Calu3 (cell line): ENCODE data around the gene USP43. TPM values are rescaled to one million over a fixed set of nuclear protein-coding genes. Genes with fewer than 3 reads are reported as not detected.

Experiments used
- BruUV-seq: library from RNA; stranded (reverse); fragments of 400-500 nt; replicated peaks from 2 replicates; lab custom pipeline; 2021; lab: Mats Ljungman, UMichigan
- CTCF ChIA-PET: fragments of 300-600 bp; sonication (Branson Sonifier 250); formaldehyde crosslinking; loops from one replicate; lab custom pipeline; 2022; ENCODE audit warnings: antibody characterized with exemption; lab: Charles Lee
- DNase-seq: peaks from one replicate; pipeline ENCODE4 v3.0.0; 2022
- H3K27ac Mint-ChIP-seq: one replicate; pipeline ENCODE4 v1.8.0; 2022; ENCODE audit warnings: mixed read lengths; ENCODE audit not compliant: unreplicated experiment
- H3K27me3 Mint-ChIP-seq: one replicate; pipeline ENCODE4 v1.8.0; 2022; ENCODE audit warnings: mixed read lengths; ENCODE audit not compliant: unreplicated experiment
- H3K36me3 Mint-ChIP-seq: one replicate; pipeline ENCODE4 v1.8.0; 2022; ENCODE audit warnings: mild to moderate bottlenecking, moderate library complexity, mixed read lengths; ENCODE audit not compliant: insufficient read depth, unreplicated experiment
- H3K4me1 Mint-ChIP-seq: one replicate; pipeline ENCODE4 v1.8.0; 2022; ENCODE audit warnings: mild to moderate bottlenecking, low read depth, mixed read lengths; ENCODE audit not compliant: unreplicated experiment
- H3K4me3 Mint-ChIP-seq: one replicate; pipeline ENCODE4 v1.8.0; 2022; ENCODE audit warnings: mild to moderate bottlenecking, low read depth, moderate library complexity, mixed read lengths; ENCODE audit not compliant: unreplicated experiment
- H3K9me3 Mint-ChIP-seq: one replicate; pipeline ENCODE4 v1.8.0; 2022; ENCODE audit warnings: low read depth, mixed read lengths; ENCODE audit not compliant: unreplicated experiment
- intact Hi-C: fragments of 100-400 bp; cut with micrococcal nuclease; formaldehyde crosslinking; loops from one replicate; pipeline ENCODE4 v1.10.0; 2022; ENCODE audit not compliant: unreplicated experiment
- total RNA-seq: library from RNA; stranded (reverse); gene quantifications from 2 replicates; pipeline ENCODE4 v1.2.3, GENCODE V29; 2022
- TF ChIP-seq, protein P1 (sequence below): fragments of 200-600 bp; IDR thresholded peaks from one replicate; pipeline ENCODE4 v1.8.0; 2022; ENCODE audit warnings: antibody characterized with exemption; ENCODE audit not compliant: unreplicated experiment

USP43 gene
- total RNA-seq, 1 experiment from 2014 or later: 6.7 TPM

DNA sequence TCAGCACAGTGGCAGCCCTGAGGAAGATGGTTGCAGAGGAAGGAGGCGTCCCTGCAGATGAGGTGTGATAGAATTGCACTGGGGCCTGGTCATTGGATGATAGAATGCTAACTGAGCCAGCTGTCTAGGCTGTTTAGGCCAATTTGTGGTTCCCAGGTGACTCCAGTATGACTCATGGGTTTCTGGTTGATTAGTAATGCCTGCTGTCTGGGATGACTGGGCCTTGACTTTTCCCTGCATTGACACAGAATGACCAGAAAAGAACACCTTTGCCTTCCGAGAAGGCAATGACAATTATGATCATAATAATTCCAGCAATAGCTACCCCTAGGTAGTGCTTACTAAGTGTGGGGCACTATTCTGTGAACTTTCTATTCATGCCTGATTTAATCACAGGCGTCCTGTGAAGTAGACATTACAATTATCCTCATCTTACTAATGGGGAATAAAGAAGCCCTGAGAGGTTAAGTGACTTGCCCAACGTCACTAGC lies 31.5 kb downstream of the USP43 start:
- peaks cover 24% of the 10 kb centered on the region for H3K4me1 Mint-ChIP-seq
- H3K36me3 Mint-ChIP-seq: peaks cover 7% of the 10 kb centered on the region
- no peaks in the 10 kb centered on the region for H3K9me3 Mint-ChIP-seq
- peak; percentile 62 for DNase-seq
- TF ChIP-seq, protein P1, sequence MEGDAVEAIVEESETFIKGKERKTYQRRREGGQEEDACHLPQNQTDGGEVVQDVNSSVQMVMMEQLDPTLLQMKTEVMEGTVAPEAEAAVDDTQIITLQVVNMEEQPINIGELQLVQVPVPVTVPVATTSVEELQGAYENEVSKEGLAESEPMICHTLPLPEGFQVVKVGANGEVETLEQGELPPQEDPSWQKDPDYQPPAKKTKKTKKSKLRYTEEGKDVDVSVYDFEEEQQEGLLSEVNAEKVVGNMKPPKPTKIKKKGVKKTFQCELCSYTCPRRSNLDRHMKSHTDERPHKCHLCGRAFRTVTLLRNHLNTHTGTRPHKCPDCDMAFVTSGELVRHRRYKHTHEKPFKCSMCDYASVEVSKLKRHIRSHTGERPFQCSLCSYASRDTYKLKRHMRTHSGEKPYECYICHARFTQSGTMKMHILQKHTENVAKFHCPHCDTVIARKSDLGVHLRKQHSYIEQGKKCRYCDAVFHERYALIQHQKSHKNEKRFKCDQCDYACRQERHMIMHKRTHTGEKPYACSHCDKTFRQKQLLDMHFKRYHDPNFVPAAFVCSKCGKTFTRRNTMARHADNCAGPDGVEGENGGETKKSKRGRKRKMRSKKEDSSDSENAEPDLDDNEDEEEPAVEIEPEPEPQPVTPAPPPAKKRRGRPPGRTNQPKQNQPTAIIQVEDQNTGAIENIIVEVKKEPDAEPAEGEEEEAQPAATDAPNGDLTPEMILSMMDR: no peak
- BruUV-seq: no TSS peak
- CTCF ChIA-PET: interaction anchor here (0.7 kb wide), 1 partner anchor 129 kb away, joined by 3 read pairs; no protein-coding TSS in a partner anchor
- H3K4me3 Mint-ChIP-seq: no peak overlapping the region
- H3K27ac Mint-ChIP-seq: peak overlapping the region; percentile 52
- H3K27me3 Mint-ChIP-seq: no peaks in the 10 kb centered on the region
- intact Hi-C loops: loop anchor here (2.0 to 10.0 kb wide), 2 partner anchors 32 to 102 kb away; partner anchors contain the start of genes CFAP52, STX8 and USP43

DNA sequence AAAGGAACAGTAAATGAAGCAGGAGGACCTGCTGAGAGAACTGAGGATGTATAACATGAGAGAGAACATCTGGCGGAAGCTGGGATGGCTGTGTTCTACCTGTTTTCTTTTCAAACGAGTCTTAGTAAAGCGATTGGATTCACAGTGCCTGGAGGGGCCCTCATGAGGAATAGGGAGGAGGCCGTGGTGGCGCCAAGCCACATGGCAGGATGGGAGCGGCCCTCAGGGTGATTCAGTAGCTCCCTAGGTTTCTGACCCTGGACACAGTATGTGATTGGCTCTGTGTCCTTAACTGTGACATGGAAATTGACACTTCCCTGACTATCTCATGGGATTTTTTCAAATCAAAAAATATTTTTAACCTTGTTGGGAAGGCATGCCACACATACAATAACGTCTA lies 32.1 kb downstream of the USP43 start:
- TF ChIP-seq, protein P1: no peak
- no peaks in the 10 kb centered on the region for H3K27me3 Mint-ChIP-seq
- CTCF ChIA-PET: interaction anchor here (0.7 kb wide), 1 partner anchor 128 kb away, joined by 3 read pairs; no protein-coding TSS in a partner anchor
- no peak for DNase-seq
- H3K36me3 Mint-ChIP-seq: peaks cover 7% of the 10 kb centered on the region
- H3K4me3 Mint-ChIP-seq: no peak overlapping the region
- H3K9me3 Mint-ChIP-seq: no peaks in the 10 kb centered on the region
- no TSS peak for BruUV-seq
- intact Hi-C loops: loop anchor here (2.0 to 10.0 kb wide), 2 partner anchors 33 to 103 kb away; partner anchors contain the start of genes CFAP52, STX8 and USP43
- H3K27ac Mint-ChIP-seq: peak overlapping the region; percentile 52
- peaks cover 24% of the 10 kb centered on the region for H3K4me1 Mint-ChIP-seq

DNA sequence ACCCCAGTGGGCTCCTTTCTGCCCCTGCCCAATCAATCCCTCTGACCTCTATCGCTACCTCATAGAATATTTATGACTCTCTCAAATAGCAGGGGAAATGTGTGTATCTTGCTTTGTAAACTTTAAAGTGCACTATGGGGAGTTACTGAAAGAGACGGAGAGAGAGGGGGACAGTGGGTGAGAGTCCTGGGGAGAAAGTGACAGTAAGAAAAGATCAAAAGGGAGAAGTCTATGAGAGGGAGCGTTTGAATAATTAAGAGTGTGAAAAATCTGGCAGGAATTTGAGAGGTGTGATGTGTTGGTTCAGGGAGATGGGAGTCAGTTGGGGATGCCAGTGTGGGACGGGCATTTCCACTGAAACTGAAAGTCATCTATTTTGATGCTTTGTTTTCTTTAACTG lies 32.6 kb downstream of the USP43 start:
- no peak for DNase-seq
- Mint-ChIP-seq H3K4me3 (no peak overlapping the region), H3K27ac (peak overlapping the region; percentile 52), H3K36me3 (peaks cover 7% of the 10 kb centered on the region), H3K4me1 (peaks cover 24% of the 10 kb centered on the region), H3K9me3 (no peaks in the 10 kb centered on the region), H3K27me3 (no peaks in the 10 kb centered on the region)
- intact Hi-C loops: loop anchor here (2.0 to 10.0 kb wide), 2 partner anchors 33 to 103 kb away; partner anchors contain the start of genes CFAP52, STX8 and USP43
- CTCF ChIA-PET: no interaction called here
- BruUV-seq: no TSS peak
- TF ChIP-seq, protein P1: no peak

DNA sequence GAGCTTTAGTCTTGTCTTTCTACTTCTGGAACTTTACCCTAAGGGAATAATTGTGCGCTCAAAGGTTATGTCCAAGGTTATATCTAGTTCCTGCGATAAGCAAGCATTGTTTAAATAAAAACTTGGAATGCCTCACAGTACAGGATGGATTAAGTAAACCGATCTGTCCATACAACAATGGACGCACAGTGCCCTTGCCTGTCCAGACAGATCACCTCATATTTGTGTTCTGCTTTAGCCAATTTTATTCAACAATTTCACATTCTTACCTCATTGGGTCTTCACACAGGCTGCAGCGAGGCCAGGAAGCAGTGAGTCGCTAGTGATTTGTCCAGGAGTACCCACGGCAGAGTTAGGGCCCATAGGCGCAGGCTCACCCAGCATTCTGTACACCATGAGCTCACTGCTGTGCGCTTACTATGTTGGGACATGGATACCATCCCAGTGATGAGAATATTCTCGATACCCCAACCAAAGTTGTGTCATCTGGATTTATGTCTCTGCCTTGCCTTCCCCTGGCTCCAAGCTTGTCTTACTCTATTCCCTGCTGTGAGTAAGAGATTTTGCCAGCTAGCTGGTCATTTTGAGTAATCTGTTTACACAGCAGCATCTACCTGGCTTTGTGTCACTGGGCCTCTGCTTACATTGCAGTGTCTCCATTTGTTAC lies 39.8 kb downstream of the USP43 start:
- no peaks in the 10 kb centered on the region for H3K27me3 Mint-ChIP-seq
- TF ChIP-seq, protein P1: no peak
- no peak overlapping the region for H3K4me3 Mint-ChIP-seq
- intact Hi-C loops: no loop called here
- no peak for DNase-seq
- CTCF ChIA-PET: interaction anchor here (0.6 kb wide), 1 partner anchor 296 kb away, joined by 3 read pairs; no protein-coding TSS in a partner anchor
- H3K4me1 Mint-ChIP-seq: no peaks in the 10 kb centered on the region
- no peaks in the 10 kb centered on the region for H3K9me3 Mint-ChIP-seq
- H3K36me3 Mint-ChIP-seq: peaks cover 5% of the 10 kb centered on the region
- H3K27ac Mint-ChIP-seq: no peak overlapping the region
- no TSS peak for BruUV-seq
